ENCODE data around the gene SLC16A2. TPM values are rescaled to one million over a fixed set of nuclear protein-coding genes. Genes with fewer than 3 reads are reported as not detected.

Gene SLC16A2
- total RNA-seq, 1 experiment from 2014 or later, result 0.32 TPM

DNA sequence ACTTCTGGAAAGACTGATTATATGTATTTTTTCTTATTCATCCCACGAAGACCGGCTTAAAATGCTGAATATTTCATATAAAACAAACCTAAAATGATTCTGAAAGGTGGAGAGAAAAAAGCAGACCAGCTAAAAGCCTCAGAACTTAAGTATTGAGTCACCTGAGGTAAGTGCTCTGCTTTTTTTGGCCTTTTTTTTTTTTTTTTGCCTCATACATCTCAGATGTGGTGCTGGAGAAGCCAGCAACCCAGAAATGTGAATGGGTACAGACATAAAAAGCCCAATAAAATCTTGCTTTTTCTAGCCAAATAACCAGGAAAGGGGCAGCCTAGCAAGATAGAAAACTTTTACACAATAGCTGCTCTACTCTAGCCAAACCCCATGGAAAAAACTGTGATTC lies 136.1 kb downstream of the SLC16A2 start:
- Histone ChIP-seq H3K9ac (ENCODE audit: low read length) (no peak overlapping the region), H3K9me2 (ENCODE audit: insufficient read depth) (no peaks in the 10 kb centered on the region), H3K4me2 (ENCODE audit: low read length) (no peak overlapping the region), H3K9me3 (ENCODE audit: control insufficient read depth in 1 of 2, insufficient read depth in 1 of 2, low read depth in 1 of 2, low read length in 2 of 2) (no peaks in the 10 kb centered on the region), H3K4me3 (replicated peaks in 1 of 2; ENCODE audit: low read depth in 1 of 2, low read length in 2 of 2) (no peak overlapping the region), H3K4me1 (ENCODE audit: control insufficient read depth in 1 of 2, insufficient read depth in 2 of 2, low read length in 2 of 2) (no peaks in the 10 kb centered on the region), H3K79me2 (ENCODE audit: insufficient read depth, low read length) (no peaks in the 10 kb centered on the region), H2AFZ (ENCODE audit: low read depth, low read length, poor library complexity, severe bottlenecking) (no peak overlapping the region), H3K27ac (ENCODE audit: low read depth, low read length) (no peak overlapping the region), H4K20me1 (ENCODE audit: insufficient read depth) (no peaks in the 10 kb centered on the region), H3K36me3 (ENCODE audit: control insufficient read depth in 1 of 2, insufficient read depth in 2 of 2, low read length in 2 of 2) (no peaks in the 10 kb centered on the region), H3K27me3 (ENCODE audit: insufficient read depth, low read length) (no peaks in the 10 kb centered on the region)
- TF ChIP-seq, protein P1, sequence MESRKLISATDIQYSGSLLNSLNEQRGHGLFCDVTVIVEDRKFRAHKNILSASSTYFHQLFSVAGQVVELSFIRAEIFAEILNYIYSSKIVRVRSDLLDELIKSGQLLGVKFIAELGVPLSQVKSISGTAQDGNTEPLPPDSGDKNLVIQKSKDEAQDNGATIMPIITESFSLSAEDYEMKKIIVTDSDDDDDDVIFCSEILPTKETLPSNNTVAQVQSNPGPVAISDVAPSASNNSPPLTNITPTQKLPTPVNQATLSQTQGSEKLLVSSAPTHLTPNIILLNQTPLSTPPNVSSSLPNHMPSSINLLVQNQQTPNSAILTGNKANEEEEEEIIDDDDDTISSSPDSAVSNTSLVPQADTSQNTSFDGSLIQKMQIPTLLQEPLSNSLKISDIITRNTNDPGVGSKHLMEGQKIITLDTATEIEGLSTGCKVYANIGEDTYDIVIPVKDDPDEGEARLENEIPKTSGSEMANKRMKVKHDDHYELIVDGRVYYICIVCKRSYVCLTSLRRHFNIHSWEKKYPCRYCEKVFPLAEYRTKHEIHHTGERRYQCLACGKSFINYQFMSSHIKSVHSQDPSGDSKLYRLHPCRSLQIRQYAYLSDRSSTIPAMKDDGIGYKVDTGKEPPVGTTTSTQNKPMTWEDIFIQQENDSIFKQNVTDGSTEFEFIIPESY (IDR thresholded peaks at IDR 0.05; ENCODE audit: extremely low read depth, insufficient replicate concordance, low read length), result no peak
- TF ChIP-seq ZNF274 (IDR thresholded peaks at IDR 0.05; ENCODE audit: low read depth, low read length) (no peak), CEBPB (IDR thresholded peaks at IDR 0.05; ENCODE audit: low read depth) (no peak), YY1 (IDR thresholded peaks at IDR 0.05; ENCODE audit: extremely low read depth, insufficient replicate concordance, low read depth, low read length) (no peak), CBX3 (IDR thresholded peaks at IDR 0.05; ENCODE audit: low read depth) (no peak), EGR1 (IDR thresholded peaks at IDR 0.05; ENCODE audit: low read depth) (no peak), SIN3A (IDR thresholded peaks at IDR 0.05; ENCODE audit: low read depth) (no peak), EZH2 (IDR thresholded peaks at IDR 0.05) (no peak), JUND (IDR thresholded peaks at IDR 0.05) (no peak), POLR2AphosphoS5 (IDR thresholded peaks at IDR 0.05; ENCODE audit: low read depth, low read length) (no peak), EZH2phosphoT487 (IDR thresholded peaks at IDR 0.05; ENCODE audit: borderline replicate concordance) (no peak)
- TF ChIP-seq, protein P2, sequence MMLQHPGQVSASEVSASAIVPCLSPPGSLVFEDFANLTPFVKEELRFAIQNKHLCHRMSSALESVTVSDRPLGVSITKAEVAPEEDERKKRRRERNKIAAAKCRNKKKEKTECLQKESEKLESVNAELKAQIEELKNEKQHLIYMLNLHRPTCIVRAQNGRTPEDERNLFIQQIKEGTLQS (IDR thresholded peaks at IDR 0.05), result no peak
- TF ChIP-seq, protein P3, sequence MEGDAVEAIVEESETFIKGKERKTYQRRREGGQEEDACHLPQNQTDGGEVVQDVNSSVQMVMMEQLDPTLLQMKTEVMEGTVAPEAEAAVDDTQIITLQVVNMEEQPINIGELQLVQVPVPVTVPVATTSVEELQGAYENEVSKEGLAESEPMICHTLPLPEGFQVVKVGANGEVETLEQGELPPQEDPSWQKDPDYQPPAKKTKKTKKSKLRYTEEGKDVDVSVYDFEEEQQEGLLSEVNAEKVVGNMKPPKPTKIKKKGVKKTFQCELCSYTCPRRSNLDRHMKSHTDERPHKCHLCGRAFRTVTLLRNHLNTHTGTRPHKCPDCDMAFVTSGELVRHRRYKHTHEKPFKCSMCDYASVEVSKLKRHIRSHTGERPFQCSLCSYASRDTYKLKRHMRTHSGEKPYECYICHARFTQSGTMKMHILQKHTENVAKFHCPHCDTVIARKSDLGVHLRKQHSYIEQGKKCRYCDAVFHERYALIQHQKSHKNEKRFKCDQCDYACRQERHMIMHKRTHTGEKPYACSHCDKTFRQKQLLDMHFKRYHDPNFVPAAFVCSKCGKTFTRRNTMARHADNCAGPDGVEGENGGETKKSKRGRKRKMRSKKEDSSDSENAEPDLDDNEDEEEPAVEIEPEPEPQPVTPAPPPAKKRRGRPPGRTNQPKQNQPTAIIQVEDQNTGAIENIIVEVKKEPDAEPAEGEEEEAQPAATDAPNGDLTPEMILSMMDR (IDR thresholded peaks at IDR 0.05 in 2 of 3, conservative IDR thresholded peaks at IDR 0.05 in 1 of 3; ENCODE audit: borderline replicate concordance in 1 of 3, insufficient read depth in 1 of 3, low read depth in 2 of 3, low read length in 2 of 3), result no peak
- intact Hi-C loops (cut with micrococcal nuclease), result loop anchor here (10.0 kb wide), 1 partner anchor 1047 kb away; no protein-coding TSS in a partner anchor
- ChIA-PET CTCF (no interaction called here), RAD21 (ENCODE audit: low non-redundant PET in 1 of 2, low total read pairs in 2 of 2, uncharacterized antibody in 2 of 2, unreplicated experiment in 2 of 2) (no interaction called here), POLR2A (no interaction called here)
- ATAC-seq (no peak), DNase-seq (ENCODE audit: low read depth, low spot score) (no peak)
- BruUV-seq (replicated peaks), result no TSS peak

All from HCT116 (cell line).